GM08714 (cell line): Measurements from ENCODE around the gene VTCN1.
"Not testable (repeated sequence)": the region's sequence is repeated elsewhere in the genome, so short reads cannot be mapped to it uniquely, and the experiment has no call there.

Source experiments
- H3K4me3 ChIP-seq: fragments of 200-500 bp; sonication (Bioruptor generic); 2 replicates; pipeline ENCODE4 v1.5.1; 2014; ENCODE audit warnings: mild to moderate bottlenecking, low read length, inconsistent platforms
- ZNF274 ChIP-seq: IDR thresholded peaks from 2 replicates; pipeline ENCODE4 v1.6.1; 2012; ENCODE audit warnings: mild to moderate bottlenecking, low read depth, low read length

Gene VTCN1

DNA sequence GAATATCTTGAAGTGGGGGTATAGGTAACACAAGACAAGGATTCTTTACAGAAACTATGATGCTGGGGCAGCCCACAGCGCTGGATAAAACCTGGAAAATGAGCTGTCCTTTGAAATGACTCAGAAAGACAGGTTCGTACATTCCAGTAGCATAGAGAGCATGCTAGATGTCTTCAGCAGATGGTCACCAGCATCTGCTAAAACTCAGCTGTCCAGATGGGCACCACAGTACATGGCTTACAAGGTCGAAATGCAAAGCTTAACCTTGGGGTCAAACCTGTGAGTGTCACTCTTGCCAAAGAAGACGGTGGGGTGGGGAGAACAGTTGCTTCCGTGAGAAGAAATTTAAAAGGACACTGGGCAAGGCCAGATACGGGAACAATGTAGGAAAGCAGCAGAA, 47.9 kb downstream of the VTCN1 start:
- no peak overlapping the region for H3K4me3 ChIP-seq
- no peak for TF ChIP-seq ZNF274

DNA sequence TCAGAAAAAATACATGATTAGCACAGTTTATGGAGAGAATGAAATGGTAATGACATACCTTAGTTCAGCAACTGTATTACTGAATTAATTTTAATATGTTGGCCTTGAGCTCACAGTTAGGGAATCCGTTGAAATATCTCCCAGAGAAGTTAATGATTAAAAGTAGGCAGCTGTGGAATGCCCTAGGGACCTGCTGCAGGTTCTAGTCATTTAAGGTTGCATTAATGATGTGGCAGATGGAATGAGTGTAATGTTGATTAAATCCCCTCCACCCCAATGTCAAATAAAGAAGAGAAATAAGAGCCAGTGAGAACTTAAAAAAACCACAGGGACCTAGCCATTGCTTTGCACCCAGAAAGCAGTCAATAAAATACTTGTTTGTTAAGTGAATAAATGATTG, 48.8 kb downstream of the VTCN1 start:
- H3K4me3 ChIP-seq = no peak overlapping the region
- TF ChIP-seq ZNF274 = no peak

DNA sequence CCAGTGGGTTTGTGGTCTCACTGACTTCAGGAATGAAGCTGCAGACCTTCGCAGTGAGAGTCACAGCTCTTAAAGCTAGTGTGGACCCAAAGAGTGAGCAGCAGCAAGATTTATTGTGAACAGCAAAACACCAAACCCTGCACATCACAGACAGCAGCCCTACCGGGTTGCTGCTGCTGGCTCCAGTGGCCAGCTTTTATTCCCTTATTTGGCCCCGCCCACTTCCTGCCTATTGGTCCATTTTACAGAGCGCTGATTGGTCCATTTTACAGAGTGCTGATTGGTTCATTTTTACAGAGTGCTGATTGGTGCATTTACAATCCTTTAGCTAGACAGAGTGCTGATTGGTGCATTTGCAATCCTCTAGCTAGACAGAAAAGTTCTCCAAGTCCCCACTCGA, 59.4 kb downstream of the VTCN1 start:
- H3K4me3 ChIP-seq = not testable (repeated sequence)

DNA sequence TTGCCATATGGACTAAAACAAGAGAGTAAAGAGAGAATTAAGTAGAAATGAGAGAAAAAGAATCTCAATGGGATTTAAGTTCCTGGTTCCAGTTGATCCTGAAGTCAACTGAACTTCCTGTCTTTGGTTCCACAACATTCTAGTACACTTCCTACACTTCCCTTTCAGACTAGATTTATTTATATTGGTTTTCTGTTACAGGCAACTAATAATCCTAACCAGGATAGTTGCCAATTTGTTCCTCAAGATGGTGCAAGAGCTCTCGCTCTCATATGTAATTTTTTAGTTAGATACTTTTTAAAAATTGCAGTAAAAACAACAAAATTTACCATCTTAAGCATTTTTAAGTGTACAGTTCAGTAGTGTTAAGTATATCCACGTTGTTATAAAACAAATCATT, 60.4 kb downstream of the VTCN1 start:
- TF ChIP-seq ZNF274 = no peak
- H3K4me3 ChIP-seq = no peak overlapping the region

DNA sequence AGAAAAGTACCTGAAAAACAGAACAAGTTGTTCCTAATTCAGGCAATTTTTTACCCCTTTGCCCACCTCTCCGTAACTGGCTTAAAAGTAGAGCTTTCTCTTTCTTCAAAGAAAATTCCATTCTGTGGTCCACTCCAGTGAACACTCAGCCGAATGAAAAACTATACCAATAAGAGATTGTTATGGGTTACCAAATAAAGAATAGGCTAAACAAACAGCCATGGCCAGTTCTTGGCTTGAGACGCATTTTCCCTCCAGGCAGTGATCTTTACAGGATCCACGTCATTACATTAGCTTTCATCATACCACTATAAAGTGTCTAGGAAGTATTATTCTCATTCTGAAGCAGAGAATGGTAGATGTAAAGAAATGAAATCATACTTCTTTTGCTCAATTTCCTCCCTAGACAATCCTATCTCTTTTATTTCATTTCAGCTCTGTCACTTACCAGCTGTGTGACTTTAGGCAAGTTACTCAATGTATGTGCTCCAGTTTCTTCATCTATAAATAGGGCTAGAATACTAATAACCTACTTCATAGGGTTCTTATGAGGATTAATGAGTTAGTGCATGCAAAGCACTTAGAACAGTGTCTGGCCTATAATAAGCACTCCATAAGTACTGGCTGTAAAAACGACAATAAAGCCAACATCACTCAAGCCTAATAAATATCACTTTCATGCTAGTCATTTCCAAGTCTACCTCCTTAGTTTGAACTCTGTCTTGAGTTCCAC, 62.7 kb downstream of the VTCN1 start:
- H3K4me3 ChIP-seq = no peak overlapping the region
- TF ChIP-seq ZNF274 = no peak

DNA sequence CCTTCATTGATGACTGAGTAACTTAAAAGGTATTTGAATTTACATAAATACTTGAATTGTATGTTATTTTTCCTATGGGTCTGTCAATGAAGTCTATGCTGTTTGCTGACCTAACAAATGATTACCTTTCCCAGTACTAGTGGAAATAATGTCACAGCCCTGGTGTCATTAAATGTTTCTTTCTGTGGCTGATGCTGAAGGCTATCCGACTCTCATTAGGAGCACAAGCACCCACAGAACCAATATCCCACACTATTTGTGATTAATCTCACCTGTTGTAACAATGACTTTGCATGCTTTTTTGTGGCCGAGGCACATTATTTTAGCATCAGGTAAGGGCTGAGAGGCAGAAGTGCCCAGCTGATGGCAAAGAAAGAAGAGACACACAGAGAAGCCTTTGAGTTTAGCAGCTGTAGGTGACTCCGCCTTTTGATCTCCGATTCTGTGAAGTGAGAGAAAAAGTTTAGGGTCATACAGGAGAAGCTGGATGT, 63.3 kb downstream of the VTCN1 start:
- no peak overlapping the region for H3K4me3 ChIP-seq
- no peak for TF ChIP-seq ZNF274

DNA sequence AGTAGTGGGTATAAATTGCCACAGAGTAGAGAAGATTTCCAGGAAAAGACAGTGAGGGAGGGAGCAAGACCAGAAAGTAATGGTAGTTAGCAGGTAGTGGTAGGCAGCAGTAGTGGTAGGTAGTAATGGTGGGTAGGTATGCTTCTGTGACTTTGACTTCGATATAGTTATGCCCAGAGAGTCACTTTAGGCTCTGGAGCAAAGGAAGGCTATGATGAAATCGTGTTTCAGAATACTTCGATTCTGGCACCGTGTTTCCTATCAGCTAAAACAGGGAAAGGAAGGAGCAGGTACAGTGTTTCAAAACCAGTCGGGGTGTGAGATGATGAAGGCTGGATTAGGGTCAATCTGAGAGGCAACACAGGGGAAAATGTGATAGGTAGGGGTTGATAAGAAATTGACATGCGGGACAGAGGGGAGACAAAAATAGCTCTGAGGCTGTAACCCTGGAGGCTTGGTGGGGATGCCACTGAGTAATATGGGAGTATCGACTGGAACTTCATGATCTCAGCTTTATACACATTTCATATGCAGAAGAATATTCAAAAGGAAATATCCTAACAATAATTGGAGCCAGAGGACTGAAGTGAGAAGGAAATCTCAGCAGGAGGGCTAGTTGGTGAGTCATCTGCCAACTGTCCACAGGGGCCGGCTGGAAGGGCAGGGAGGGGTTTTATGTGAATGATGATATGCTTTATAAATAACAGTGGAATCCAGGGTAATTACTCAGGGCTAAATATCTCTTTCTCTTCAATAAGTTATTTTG, 64.0 kb downstream of the VTCN1 start:
- no peak overlapping the region for H3K4me3 ChIP-seq
- TF ChIP-seq ZNF274 = no peak

DNA sequence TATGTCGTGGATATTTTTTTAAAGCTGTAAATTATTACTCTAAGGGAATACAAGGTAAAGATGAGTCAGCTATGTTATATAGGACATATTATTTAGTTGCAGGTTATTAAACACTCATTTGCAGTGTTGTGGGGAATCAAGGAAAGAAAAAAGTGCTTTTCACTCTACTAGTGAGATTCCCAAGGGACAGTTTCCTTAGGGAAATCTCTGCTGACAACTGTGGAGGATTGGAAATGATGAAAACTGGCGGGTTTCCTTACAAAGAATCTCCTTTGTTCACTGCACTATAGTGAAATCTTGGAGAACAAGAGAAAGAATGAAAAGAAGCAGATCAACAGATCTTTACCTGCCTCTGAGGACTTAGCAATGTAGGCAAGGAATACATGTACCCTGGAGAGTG, 64.7 kb downstream of the VTCN1 start:
- TF ChIP-seq ZNF274 = no peak
- no peak overlapping the region for H3K4me3 ChIP-seq

DNA sequence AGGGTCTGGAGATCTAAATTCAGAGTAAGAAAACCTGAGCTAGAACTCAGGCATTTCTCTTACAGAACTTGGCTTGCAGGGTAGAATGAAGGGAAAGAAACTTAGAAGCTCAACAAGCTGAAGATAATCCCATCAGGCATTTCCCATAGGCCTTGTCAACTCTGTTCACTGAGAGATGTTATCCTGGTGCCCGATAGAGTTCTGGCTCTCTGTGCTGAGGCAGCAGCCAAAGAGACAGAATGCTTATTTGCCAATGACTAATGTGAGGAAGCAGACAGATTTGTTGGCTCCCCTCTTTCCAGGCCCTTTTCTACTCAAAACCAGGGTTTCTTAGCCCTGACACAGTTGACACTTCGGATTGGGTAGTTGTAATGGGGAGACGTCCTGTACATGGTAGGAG, 66.9 kb downstream of the VTCN1 start:
- no peak for TF ChIP-seq ZNF274

DNA sequence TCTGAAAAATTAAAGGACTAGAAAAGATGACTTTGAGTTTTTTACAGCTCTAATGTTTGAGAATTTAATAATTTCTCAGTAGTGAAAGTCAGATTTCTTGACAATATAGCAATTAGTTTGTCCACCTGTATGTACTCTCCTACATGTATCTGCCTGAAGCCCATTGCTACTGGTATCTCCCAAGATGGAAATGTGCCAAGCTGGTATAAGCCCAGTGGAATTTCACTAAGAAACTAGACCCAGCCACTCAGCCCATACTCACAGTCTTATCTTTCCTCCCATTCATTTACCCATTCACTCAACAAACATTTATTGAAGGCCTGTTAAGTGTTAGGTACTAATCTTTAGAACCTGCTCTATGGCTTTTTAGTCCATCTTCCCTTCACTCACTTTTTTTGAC, 67.6 kb downstream of the VTCN1 start:
- no peak for TF ChIP-seq ZNF274
- no peak overlapping the region for H3K4me3 ChIP-seq

More for the DNA sequence above, 66.9 kb downstream of the VTCN1 start:
- no peak overlapping the region for H3K4me3 ChIP-seq

DNA sequence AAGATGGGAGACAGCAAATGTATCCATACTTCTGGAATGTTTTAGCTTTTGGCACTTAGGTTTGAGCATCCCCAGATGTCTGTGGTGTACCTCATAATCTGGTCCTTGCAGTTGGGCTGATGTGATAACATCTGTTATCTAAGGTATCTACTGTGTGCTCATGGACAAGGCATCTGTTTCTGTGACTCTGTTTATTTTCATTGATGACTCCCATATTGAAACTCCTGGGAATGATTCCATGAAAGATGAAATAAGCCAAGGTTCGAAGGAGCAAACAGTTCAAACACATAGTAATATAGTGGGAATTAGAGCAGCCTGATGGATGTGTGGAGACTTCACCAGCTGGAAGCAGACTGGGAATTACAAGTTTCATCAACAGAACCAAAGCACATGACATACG, 68.5 kb downstream of the VTCN1 start:
- no peak overlapping the region for H3K4me3 ChIP-seq
- TF ChIP-seq ZNF274 = no peak

DNA sequence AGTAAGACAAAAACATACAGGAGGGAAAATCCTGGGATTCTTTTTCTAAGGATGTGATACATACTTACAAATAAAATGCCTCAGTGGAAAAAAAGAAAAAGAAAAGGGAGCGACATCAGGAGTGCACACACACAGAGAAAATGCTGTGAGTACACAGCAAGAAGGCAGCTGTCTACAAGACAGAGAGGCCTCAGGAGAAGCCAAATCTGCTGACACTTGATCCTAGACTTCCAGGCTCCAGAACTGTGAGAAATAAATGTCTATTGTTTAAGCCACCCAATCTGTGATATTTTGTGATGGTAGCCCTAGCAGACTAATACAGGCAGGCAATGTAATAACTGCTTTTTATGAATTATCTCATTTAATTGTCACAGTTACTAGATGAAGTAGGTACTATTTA, 72.2 kb downstream of the VTCN1 start:
- no peak overlapping the region for H3K4me3 ChIP-seq
- TF ChIP-seq ZNF274 = no peak

DNA sequence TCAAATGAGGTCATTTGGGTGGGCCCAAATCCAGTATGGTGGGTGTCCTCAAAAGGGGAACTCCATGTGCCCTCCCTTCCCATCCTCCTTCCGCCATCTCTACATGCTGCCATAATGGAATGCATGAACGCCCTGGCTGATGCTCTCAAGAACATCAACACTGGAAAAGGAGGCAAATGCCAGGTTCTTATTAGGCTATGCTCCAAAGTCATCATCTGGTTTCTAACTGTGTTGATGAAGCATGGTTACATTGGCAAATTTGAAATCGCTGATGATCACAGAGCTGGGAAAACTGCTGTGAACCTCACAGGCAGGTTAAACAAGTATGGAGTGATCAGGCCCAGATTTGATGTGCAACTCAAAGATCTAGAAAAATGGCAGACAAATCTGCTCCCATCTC, 72.6 kb downstream of the VTCN1 start:
- no peak overlapping the region for H3K4me3 ChIP-seq
- TF ChIP-seq ZNF274 = no peak

DNA sequence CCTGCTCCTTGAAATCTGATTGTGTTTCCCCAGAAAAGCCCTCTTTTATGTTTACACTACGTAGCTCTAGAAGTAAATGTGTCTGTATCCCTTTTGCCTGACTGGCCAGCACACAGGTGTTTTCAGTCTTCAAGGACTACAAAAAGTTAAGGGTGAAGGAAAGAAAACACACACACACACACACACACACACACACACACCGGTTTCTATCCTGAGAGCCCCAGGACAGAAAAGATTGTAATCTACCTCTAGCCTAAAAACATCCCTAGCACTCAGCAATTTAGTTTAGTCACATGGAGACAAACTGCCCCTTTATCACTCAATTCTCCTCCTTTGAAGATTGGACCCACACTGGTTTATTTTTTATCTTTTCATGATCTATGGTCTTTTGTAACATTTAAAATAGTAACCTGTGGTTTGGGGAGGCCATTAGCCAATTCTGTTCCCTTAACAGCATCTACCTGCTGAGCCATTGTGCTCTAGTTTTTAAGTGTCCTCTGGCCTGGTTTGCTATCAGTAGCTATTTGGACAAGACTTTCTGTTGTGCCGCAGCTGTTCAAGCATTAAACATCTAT, 73.4 kb downstream of the VTCN1 start:
- no peak for TF ChIP-seq ZNF274
- no peak overlapping the region for H3K4me3 ChIP-seq

DNA sequence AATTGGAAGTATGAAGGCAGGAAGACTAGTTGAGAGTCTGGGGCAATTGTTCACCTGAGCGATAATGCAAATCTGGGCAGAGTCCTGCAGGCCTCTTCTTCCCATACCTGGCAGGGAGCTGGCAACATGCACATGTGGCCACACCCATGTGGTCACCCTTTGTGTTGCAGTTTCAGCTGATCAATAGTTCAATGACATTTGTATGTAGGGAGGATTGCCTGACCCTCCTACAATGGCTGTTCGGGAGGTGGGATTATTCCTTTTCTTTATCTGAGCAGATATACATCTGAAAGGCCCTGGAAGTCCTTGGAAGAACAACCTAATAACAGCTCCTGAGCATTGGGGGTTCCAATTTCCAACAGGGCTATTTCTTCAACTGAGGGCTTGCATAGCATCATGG, 74.0 kb downstream of the VTCN1 start:
- H3K4me3 ChIP-seq = no peak overlapping the region
- TF ChIP-seq ZNF274 = no peak

DNA sequence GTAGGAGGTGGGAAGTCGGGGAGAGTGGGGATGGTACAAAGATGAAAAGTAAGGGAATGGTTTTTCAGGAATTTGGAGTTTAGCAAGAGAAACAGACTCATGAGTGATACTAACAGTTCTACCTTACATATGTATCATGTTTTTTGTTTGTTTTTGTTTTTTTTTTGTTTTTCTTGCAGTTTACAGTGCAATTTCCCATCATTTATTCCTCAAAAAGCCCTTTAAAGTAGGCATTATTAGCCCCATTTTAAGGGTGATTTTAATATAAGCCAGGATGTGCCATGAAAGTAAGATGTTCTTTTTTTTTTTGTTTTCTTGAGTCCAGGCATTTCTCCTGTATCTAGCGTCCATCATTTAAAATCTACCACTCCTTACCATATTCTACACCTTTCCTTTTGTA, 75.4 kb downstream of the VTCN1 start:
- no peak for TF ChIP-seq ZNF274

More for the DNA sequence above, 75.4 kb downstream of the VTCN1 start:
- no peak overlapping the region for H3K4me3 ChIP-seq
